SH-SY5Y (cell line): ENCODE results near the gene C16orf87.

ENCODE experiments used
- GATA2 ChIP-seq: IDR thresholded peaks from 2 replicates; pipeline ENCODE4 v1.6.1; 2011; ENCODE audit warnings: mild to moderate bottlenecking, low read depth, low read length
- GATA3 ChIP-seq: IDR thresholded peaks from 2 replicates; pipeline ENCODE4 v1.6.1; 2011; ENCODE audit warnings: low read depth, mild to moderate bottlenecking, low read length, moderate library complexity

DNA sequence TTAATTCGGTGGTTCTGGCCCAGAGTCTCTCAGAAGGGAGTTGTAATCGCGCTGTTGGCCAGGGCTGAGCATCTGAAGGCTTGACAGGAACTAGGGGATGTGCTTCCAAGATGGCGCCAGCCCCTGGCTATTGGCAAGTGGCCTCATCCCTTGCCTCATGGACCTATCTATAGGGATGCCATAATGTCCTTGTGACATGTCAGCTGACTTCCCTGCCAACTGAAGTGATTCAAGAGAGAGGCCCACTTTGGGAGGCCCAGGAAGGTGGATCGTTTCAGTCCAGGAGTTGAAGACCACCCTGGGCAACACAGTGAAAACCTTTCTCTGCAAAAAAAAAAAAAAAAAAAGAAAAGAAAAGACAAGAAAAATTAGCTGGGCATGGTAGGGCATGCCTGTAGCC, 15.0 kb upstream of the C16orf87 start:
- TF ChIP-seq GATA3 (no peak), GATA2 (no peak)
